ELF-1 (cell line): ENCODE results near the gene ELFN2.

Experiments
- DNase-seq: peaks from one replicate; pipeline ENCODE4 v3.0.0-alpha.2; 2016; ENCODE audit warnings: low read depth, low spot score

Gene ELFN2

GRCh38 chr22:37358386-37358785 is 68.9 kb downstream of the ELFN2 start:
- no peak for DNase-seq

DNA sequence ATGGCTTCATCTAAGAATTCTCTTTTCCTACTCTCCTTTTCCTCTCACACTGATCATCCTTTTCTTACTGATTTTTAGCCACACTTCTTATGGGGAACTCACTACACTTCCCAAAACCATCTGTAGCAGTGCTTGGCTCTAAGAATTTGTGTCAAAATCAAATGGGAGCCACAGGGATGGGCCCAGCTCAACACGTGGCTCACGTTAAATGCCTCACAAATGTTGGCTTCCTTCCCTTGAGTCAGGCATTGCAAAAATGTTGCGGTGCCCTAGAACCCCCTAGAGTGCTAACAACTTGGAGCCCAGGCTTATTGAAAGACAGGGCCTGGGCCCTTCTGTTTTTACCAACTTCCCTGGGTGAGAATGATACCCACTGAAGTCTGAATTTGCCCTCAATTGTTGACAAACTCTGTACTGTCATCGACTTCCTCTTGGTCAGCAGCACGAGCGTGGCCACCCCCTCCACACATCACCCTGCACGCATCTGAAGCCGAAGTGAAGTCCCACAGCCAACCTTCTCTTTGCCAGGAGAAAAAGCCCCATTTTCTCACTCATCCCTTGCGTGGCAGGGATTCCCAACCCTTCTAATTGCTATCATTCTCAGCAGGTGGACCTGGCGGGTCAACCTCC is 69.7 kb downstream of the ELFN2 start:
- no peak for DNase-seq

- no peak for DNase-seq
Measured at GRCh38 chr22:37356922-37357321, 70.4 kb downstream of the ELFN2 start.

DNA sequence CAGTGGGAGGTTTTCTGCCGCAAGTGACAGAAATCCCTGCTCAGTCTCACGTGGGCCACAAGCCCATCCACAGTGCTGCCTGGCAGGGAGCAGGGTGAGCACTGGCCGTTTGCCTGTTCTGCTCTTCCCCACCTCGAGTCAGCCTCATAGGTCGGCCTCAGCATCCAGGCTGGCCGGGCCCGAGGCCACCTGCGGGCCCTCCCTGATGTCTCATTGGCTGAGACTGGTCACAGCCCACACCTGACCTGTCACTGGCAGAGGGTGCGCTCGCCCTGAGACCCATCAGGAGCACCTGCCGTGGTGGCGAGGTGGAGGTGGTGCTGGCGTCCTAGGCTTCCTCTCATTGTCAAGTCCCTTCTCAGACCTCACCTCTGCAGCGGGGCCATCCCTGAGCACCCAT is 72.1 kb downstream of the ELFN2 start:
- no peak for DNase-seq

DNA sequence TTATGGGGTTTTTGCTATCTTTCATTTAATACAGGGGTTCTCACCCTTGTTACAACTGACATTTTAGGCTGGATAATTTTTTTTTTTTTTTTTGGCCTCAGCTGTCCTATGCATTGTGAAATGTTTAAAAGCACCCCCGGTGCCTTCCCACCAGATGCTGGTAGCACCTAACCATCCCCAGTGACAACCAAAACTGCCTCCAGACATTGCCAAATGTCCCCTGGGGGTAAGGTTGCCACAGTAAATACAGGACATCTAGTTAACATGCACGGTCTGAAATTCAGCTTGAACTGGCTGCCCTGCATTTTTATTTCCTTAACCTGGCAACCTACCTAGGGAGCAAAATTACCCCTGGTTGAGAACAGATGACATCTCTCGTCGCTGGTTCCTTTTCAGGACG is 72.6 kb downstream of the ELFN2 start:
- DNase-seq, result no peak

DNA sequence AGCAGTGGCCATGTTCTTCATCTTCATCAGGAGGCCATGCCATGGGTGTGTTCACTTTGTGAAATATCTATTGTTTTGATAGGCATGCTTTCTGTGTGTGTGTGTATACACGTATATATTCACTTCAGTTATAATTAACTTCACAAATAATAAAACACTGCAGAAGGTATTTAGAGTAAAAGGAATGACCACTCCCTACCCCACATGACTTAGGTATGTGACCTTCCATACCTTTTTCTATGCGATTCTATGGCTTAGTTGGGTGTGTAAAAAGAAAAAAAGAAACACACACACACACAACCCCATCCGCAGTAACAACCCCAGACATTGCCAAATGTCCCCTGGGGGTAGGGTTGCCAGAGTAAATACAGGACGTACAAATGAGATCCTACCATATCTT is 73.0 kb downstream of the ELFN2 start:
- no peak for DNase-seq

GRCh38 chr22:37353839-37354238 is 73.4 kb downstream of the ELFN2 start:
- no peak for DNase-seq

DNA sequence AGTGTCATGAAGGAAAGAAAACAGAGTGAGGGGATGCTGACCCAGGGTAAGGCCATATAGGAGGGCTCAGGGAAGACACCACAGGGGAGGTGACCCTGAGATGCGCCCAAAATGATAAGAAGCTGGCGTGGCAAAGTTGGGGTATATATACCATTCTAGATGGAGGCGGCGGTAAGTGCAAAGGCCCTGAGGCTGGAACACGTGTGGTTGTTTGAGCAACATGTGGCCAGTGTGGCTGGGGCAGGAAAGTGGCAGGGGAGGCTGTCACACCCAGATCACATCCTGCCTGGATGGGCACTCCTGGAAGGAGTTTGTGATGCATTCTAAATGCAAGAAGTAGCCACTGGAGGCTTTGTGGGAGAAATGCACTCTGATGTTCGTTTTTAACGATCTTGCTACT is 74.8 kb downstream of the ELFN2 start:
- no peak for DNase-seq

DNA sequence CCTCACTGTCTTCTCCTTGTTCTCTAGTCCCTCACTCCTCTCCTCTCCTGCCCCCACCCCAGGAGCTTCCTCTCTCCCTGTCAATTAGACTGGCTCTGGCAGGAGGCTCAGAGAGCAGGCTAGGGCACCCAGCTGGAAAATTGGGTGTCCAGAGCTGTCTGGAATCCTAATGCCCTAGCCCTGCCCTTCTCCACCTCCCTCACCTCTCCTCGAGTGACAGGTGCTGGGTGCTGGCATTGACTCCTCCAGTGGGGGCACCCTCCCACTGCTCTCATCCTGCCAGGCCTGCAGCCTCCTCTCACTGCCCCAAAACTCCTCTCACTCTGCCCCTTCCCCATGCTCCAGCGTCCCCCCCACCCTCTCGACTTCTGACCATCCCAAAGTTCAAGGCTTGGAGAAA is 76.0 kb downstream of the ELFN2 start:
- no peak for DNase-seq

DNA sequence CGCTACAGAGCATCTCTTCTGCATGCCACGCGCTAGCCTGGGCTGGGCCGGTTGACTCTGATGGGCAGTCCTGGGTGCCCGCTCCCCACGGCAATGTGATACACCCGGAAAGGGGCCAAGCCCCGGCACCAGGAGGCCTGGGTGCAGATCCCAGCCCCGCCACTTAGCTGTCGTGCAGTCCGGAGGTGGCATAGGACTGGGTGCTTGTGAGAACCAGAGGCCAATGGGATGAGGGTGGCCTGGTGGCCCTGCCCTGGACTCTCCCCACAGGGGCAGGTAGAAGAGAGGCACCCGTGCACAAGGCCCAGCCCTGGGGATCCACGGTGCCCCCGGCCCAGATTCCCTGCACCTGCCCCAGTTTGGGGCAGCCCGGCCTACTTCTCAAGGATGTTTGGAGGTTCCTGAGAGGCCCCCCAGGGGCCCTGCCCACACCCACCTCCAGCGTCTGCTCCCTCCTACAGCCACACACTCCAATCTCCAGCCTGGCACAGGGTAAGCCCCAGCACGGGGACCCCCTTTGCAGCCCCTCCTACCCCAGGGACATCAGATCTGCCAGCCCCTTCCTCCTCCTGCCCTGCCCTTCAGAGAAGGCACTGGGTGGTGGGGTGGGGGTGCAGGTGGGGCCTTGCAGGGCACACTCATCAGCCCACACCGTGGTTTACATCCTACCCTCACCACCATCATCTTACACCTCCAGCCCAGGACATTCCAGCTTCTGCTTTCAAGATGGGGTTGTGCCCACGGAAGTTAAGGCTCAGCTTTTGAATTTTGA is 78.0 kb downstream of the ELFN2 start:
- no peak for DNase-seq

DNA sequence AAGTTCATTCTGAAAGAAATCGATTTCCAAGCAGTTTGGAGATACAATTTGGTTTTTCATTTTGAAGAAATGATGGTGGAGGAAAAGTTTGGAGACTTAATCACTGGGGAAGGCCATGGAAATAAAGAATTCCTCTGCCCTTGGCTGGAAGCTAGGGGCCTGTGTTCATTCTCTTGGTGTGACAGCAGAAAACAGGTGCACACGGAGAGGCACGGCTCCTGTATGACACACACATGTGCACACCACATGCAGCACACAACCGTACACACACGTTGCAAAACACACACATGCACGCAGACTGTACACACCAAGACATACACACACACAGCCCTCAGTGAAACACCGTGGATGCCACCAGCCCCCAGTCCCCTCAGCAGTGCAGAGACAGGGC is 80.8 kb downstream of the ELFN2 start:
- DNase-seq, result no peak

GRCh38 chr22:37345863-37346504 is 81.3 kb downstream of the ELFN2 start:
- DNase-seq, result no peak

- DNase-seq, result no peak
Measured at GRCh38 chr22:37344735-37345449, 82.4 kb downstream of the ELFN2 start.

GRCh38 chr22:37343863-37344734 is 83.2 kb downstream of the ELFN2 start:
- no peak for DNase-seq

GRCh38 chr22:37343348-37343747 is 83.9 kb downstream of the ELFN2 start:
- no peak for DNase-seq

DNA sequence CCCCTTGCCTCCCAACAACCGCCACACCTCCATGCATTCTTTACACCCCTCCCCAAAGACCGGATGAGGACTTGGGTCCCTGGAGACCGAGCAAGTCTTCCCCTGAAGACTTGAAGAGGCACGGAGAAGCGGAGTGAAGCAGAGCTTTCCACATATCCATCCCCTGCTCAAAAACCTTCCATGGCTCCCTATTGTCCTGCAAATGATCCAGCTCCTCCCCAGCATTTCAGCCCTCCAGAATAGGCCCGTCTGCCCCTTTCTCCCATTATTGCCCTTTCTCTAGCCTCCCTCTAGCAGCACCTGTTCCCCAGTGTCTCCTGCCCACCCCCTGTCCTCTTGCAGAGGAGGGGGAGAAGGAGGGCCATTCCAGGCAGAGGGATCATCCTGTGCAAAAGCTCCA is 85.2 kb downstream of the ELFN2 start:
- no peak for DNase-seq

GRCh38 chr22:37340331-37341262 is 86.7 kb downstream of the ELFN2 start:
- DNase-seq, result peak; percentile 41

GRCh38 chr22:37338539-37339246 is 88.6 kb downstream of the ELFN2 start:
- no peak for DNase-seq

GRCh38 chr22:37337204-37337943 is 89.9 kb downstream of the ELFN2 start:
- DNase-seq, result peak; percentile 57
